ENCODE data around the gene BCKDHA.
"Not testable (repeated sequence)": the region's sequence is repeated elsewhere in the genome, so short reads cannot be mapped to it uniquely, and the experiment has no call there.

BCKDHA gene

GRCh38 chr19:41403181-41403970 is 5.8 kb downstream of the BCKDHA start:
- no peak for TF ChIP-seq CTCF (IDR thresholded peaks at IDR 0.05; ENCODE audit: low read depth, low read length)
- DNase-seq (ENCODE audit: low read depth in 2 of 2) = no peak
- H3K4me3 ChIP-seq (replicated peaks in 1 of 2; ENCODE audit: low read depth in 2 of 2, low read length in 2 of 2) = no peak overlapping the region

DNA sequence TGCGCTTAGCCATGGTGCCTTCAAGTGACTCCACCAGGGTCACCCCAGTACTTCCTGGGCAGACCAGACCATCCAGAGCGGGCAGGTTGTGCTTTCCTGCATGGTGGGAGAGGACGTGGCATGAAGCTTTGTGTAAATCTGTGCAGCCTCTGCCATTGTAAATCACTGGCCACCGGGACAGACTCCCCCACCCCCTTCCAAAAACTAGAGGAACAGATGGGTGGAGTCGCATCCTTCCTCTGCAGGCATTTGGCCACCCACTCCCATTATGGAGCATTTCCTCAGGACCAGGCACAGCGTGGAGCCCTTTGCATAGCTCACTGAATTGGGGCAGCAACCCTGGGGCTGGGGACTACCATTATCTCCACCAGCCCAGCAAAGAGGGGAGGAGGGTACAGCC is 8.2 kb downstream of the BCKDHA start:
- no peak overlapping the region for H3K4me3 ChIP-seq (replicated peaks in 1 of 2; ENCODE audit: low read depth in 2 of 2, low read length in 2 of 2)
- no peak for TF ChIP-seq CTCF (IDR thresholded peaks at IDR 0.05; ENCODE audit: low read depth, low read length)
- no peak for DNase-seq (ENCODE audit: low read depth in 2 of 2)

DNA sequence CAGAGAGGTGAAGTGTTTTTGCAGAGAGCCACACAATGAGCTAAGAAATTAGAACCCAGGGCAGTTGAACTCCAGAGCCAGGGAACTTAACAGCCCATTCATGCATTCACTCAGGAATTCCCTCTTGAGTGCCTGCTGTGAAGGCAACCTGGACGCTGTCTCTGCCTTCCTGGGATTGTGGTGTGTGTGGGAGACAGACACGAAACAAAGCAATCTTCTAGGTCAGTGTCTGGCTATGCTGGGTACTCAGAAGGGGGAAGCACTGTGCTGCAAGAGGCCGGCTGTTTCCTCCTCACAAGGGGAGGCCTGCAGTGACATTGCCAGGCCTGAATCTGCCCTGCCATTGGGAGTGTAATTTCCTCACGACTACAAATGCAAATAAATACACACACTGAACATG is 9.7 kb downstream of the BCKDHA start:
- no peak for TF ChIP-seq CTCF (IDR thresholded peaks at IDR 0.05; ENCODE audit: low read depth, low read length)
- H3K4me3 ChIP-seq (replicated peaks in 1 of 2; ENCODE audit: low read depth in 2 of 2, low read length in 2 of 2) = no peak overlapping the region
- DNase-seq (ENCODE audit: low read depth in 2 of 2) = peak in 1 of 2 donors; percentile 34

GRCh38 chr19:41408256-41408655 is 10.6 kb downstream of the BCKDHA start:
- DNase-seq (ENCODE audit: low read depth in 2 of 2) = no peak
- H3K4me3 ChIP-seq (replicated peaks in 1 of 2; ENCODE audit: low read depth in 2 of 2, low read length in 2 of 2) = no peak overlapping the region
- no peak for TF ChIP-seq CTCF (IDR thresholded peaks at IDR 0.05; ENCODE audit: low read depth, low read length)

DNA sequence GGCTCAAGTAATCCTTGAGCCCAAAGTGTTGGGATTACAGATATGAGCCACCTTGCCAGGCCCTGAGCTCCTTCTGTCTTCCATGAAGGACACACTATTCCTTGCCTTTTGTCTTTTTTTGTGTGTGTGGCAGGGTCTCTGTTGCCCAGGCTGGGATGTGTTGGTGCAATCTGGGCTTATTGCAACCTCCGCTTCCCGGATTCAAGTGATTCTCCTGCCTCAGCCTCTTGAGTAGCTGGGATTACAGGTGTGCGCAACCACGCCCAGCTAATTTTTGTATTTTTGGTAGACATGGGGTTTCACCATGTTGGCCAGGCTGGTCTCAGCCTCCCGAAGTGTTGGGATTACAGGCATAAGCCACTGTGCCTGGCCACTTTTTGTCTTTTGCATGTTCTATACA is 11.2 kb downstream of the BCKDHA start:
- H3K4me3 ChIP-seq (replicated peaks in 1 of 2; ENCODE audit: low read depth in 2 of 2, low read length in 2 of 2); DNase-seq (ENCODE audit: low read depth in 2 of 2): not testable (repeated sequence)

DNA sequence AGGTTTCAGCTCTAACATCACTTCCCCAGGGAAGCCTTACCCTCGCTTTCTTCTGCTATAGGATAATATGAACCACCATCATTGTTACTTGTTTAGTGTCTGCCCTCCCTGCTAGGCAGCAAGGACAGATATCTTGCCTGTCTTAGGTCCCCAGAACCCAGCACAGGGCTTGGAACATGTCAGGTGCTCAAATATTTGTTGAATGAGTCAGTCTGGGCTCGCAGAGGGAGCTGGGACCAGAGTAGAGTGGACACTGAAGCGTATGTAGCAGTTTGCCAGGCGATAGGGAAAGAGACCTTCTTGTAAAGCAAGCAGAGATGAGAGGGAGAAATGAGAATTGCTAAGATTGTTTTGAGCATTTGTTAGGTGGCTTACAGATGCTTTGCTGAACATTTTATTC is 11.7 kb downstream of the BCKDHA start:
- no peak for TF ChIP-seq CTCF (IDR thresholded peaks at IDR 0.05; ENCODE audit: low read depth, low read length)
- peak; percentile 48 to 56 for DNase-seq (ENCODE audit: low read depth in 2 of 2)
- no peak overlapping the region for H3K4me3 ChIP-seq (replicated peaks in 1 of 2; ENCODE audit: low read depth in 2 of 2, low read length in 2 of 2)

- DNase-seq (ENCODE audit: low read depth in 2 of 2) = no peak
- H3K4me3 ChIP-seq (replicated peaks in 1 of 2; ENCODE audit: low read depth in 2 of 2, low read length in 2 of 2) = no peak overlapping the region
- TF ChIP-seq CTCF (IDR thresholded peaks at IDR 0.05; ENCODE audit: low read depth, low read length) = no peak
Observed at GRCh38 chr19:41410336-41411054, 12.9 kb downstream of the BCKDHA start.
